Measurements from ENCODE around the gene TPRX1.
A peak's percentile ranks its signal among the peaks of the same experiment; 100 is the strongest.
"Not testable (repeated sequence)": the region's sequence is repeated elsewhere in the genome, so short reads cannot be mapped to it uniquely, and the experiment has no call there.

The TPRX1 gene, protein sequence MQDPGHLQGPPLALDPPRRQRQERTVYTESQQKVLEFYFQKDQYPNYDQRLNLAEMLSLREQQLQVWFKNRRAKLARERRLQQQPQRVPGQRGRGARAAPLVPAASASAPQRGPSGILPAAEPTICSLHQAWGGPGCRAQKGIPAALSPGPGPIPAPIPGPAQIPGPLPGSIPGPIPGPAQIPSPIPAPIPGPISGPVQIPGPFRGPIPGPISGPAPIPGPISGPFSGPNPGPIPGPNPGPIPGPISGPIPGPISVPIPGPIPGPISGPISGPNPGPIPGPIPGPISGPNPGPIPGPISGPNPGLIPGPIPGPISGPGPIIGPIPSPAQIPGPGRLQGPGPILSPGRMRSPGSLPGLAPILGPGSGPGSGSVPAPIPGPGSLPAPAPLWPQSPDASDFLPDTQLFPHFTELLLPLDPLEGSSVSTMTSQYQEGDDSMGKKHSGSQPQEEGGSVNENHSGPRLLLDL

DNA sequence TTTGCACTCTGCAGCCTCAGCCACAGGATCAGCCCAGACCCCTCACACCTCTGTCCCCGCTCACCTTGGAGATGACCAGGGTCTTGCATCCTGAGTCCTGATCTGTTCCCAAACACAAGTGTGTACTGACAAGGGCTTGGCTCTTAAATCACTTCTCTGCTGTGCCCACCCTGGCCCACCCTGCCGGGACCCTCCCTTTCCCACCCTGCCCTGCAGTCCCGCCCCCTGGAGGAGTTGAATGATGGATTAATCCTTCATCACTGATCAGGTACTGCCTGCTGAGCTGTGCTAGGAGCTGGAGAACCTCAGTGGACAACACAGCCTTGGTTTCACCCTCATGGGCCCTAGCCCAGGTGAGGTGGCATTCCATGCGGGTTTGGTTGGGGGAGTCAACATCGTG, at the start of gene TPRX1:
Gene TPRX1, minus strand, starts transcription at position 101 of the 400 bp plus-strand sequence. Its CDS starts 12 bp downstream, at position 89.
- DNase-seq (ENCODE audit: low read depth, low spot score), result not testable (repeated sequence)

DNA sequence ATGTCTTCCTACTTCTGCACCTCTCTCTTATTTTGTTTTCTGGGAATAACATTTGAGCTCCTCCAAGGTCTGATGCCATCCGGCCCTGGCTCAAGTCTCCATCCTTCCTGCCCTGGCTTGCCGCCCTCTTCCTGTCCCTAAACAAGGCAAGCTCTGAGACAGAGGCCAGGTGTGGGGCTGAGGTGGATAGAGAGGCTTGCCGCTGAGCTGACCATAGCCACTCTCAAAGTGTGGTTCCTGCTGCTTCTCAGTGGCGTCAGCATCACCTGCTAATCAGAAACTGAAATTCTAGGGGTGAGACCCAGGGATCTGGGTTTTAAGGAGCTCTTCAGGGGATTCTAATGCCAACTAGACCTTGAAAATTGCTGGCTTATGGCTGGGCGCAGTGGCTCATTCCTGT, 48.7 kb upstream of the TPRX1 start:
- no peak for DNase-seq (ENCODE audit: low read depth, low spot score)

DNA sequence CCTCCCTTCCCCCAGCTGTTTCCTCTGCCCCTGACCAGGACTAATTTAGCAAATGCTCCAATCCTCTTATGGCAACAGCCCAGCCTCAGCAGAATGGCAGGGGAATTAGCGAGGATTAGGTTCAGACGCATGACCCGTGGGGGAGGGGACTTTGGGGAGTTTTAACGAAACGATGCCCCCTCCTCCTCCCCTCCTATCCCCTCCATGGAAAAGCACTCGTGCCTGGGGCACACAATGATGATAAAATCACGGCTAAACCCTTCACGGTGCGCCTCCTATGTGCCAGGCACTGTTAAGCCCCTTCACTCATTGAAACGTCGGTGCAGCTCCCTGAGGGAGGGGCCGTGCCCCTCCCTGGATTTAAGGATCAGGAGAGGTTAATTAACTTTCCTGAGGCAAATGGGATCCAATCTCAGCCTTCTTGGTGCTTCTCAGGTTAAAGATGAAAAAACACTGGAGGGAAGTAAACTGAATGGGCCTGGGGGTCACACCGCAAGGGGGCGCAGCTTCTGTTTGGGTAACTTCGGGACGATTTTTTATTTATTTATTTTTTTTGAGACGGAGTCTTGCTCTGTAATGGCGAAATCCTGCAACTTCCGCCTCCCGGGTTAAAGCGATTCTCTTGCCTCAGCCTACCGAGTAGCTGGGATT, 44.6 kb upstream of the TPRX1 start:
- no peak for DNase-seq (ENCODE audit: low read depth, low spot score)

DNA sequence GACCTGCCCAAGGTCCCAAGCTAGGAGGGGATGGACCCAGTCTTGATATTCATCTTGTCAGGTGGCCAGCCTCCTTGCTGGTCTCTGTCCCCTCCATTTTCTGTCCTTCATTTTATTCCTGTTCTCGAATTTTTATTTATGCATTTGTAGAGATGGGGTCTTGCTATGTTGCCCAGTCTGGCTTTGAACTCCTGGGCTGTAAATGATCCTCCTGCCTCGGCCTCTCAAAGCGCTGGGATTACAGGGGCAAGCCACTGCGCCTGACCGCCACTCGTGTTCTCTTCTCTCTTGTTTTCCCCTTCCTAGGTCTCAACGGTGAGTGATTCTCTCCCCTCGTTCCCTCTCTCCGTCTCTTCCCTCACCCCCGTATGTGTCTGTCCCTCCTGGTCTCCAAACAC, 44.1 kb upstream of the TPRX1 start:
- no peak for DNase-seq (ENCODE audit: low read depth, low spot score)

DNA sequence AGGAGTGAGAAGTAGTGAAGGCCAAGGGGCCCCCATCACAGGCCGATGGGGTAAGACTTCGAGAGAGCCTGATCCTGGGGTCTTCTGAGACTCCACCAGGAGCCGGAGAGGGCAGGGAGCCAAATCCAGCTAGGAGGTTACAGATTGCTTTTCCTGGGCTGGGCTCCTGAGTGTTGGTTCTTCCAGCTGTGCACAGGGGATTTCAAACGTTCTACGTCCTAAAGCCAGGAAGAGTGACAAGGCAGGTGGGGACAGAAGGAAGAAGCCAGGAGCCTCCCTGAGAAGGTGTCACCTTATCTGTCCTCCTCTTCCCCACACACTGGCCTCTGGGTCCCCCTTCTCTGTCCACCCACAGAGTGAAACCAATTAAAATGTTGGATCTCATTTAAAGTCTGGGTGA, 38.6 kb upstream of the TPRX1 start:
- DNase-seq (ENCODE audit: low read depth, low spot score), result no peak

DNA sequence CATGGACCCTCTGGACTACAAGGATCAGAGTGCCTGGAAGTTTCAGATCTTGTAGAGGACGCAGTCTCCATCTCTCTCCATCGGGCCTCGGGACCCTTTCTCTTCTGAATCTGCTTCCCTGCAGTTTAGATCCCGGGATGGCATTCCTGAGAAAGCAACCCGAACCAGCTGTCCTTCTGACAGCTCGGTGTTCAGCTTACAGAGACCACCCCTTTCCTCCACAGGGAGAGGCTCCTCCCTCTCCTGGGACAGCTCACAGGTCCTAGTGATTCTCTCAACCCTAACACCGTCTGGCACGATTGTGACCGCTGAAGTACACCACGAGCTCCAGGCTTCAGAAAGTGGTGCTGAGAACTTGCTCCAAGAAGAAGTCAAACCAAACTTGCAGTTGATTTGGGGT, 35.6 kb upstream of the TPRX1 start:
- DNase-seq (ENCODE audit: low read depth, low spot score), result no peak

DNA sequence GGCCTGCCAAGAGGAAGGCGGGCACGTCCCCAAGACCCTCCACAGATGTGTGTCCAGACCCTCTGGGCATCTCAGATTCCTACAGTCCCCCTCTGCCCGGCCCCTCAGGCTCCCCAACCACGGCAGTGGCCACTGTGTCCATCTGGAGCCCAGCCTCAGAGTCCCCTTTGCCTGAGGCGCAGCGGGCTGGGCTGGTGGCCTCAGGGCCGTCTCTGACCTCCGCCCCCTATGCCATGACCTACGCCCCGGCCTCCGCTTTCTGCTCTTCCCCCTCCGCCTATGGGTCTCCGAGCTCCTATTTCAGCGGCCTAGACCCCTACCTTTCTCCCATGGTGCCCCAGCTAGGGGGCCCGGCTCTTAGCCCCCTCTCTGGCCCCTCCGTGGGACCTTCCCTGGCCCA, 35.1 kb upstream of the TPRX1 start:
- no peak for DNase-seq (ENCODE audit: low read depth, low spot score)

DNA sequence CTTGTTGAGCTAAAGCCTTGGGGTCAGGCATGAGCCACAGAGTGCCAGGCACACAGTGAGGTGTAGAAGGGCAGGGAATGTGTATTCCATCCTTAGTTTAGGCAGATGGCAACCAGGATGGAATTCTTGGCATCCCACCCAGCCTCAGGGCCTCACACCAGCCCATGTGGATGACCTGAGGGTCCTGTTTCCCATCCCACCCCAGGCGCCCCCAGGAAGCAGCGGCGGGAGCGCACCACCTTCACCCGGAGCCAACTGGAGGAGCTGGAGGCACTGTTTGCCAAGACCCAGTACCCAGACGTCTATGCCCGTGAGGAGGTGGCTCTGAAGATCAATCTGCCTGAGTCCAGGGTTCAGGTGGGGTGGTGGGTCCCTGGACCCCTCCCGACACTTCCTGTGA, 31.7 kb upstream of the TPRX1 start:
- no peak for DNase-seq (ENCODE audit: low read depth, low spot score)

DNA sequence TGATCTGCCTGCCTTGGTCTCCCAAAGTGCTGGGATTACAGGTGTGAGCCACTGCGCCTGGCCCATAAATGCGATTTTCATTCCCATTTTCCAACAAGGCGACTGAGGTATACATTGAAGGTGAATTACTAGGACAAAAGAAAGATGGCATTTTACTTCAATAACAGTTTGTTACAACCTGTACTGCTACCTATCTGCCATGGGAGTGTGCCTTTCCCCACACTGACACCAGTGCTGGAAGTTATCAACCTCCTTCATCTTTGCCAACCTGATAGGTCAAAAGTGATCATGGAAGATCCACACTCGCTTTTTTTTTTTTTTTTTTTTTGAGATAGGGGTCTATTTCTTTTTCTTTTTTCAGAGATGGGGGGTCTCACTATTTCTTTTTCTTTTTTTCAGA, 28.4 kb upstream of the TPRX1 start:
- DNase-seq (ENCODE audit: low read depth, low spot score), result no peak

DNA sequence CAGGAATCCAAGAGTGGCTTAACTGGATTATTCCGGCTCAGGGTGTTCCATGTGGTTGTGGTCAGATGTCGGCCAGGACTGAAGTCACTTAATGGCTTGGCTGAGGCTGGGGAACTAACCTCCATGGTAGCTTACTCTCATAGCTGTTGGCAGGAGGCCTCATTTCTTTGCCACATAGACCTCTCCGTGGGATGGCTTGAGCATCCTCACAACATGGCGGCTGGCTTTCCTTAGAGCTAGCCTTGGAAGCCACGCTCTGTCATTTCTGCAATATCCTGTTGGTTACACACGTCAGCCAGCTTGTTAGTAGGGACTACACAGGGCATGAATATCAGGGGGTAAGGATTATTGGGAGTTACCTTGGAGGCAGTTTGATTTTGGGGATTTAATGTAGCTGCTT, 22.4 kb upstream of the TPRX1 start:
- DNase-seq (ENCODE audit: low read depth, low spot score), result no peak

DNA sequence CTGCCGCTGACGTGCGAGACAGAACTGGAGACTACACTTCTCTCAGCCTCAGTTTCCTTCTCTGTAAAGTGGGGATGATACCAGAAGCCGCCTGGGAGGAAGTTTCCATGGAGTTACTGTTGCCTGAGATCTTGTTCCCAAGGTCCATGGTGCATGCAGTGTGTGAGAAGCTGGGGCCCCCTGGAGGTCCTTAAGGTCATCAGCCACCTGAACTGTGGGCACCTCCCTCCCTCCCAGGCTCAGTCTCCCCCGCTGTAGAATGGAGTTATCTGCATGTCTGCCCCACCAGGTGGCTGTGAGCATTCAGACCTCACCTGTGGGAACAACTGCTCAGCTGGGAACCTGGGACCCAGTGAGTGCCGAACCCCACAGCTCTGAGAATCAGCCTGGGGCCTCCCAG, 20.0 kb upstream of the TPRX1 start:
- no peak for DNase-seq (ENCODE audit: low read depth, low spot score)

DNA sequence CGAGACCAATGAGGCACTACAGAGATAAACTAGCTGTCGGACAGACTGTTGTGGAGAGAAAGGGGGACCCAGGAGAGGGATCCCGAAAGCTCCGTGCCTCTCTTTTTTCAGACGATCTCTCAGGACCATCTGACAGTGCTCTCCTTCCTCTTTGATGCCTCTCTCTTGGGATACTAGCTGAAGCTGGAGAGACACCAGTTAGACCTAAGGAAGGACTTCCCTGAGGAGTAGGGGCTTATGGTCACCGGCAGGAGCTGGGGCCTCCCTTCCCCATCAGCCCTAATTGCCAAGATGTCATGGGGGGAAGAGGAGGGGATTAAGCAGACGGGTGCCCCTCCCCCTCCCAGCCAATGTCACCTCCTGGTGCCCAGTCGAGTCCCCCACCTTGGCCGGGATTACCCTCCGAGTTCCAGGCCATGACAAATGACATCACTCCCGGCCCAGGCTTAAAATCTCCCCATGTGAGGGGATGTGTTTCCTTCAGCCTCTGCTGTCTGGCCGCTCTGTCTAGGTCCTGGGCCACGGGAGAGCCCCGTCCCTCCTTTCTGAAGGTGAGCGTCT, 17.2 kb upstream of the TPRX1 start, which contains the start of gene CRX:
Gene CRX, plus strand, starts transcription at position 478 of the 561 bp plus-strand sequence. CDS start 12,507 bp downstream, outside the sequence.
- no peak for DNase-seq (ENCODE audit: low read depth, low spot score)

DNA sequence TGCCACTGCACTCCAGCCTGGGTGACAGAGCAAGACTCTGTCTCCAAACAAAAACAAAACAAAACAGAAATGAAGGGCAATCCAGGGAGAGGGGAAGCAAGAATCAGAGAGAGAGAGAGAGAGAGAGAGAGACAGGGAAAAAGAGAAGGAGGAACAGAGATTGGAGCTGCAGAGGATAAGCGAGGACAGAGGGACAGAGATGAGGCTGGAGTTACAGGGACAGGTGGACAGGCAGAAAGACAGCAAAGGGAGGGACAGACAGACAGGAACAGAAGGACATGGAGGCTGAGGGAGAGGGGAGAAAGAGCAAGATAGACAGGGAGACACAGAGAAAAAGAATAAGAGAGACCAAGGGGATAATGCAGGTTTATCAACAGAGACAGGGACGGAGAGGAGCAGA, 16.1 kb upstream of the TPRX1 start:
- no peak for DNase-seq (ENCODE audit: low read depth, low spot score)

DNA sequence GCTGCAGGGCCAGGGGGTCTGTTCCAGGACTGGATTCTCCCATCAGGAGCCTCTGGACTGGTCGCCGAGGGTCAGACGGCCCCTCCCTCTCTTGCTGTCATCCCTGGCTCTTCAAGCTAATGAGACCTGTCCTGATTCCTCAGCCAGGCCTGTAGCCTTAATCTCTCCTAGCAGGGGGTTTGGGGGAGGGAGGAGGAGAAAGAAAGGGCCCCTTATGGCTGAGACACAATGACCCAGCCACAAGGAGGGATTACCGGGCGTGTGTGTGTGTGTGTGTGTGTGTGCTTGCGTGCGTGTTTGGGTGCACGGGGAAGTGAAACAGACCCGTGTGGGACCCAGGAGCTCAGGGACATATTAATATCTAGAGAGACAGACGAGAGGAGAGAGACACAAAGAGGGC, 15.5 kb upstream of the TPRX1 start:
- no peak for DNase-seq (ENCODE audit: low read depth, low spot score)

DNA sequence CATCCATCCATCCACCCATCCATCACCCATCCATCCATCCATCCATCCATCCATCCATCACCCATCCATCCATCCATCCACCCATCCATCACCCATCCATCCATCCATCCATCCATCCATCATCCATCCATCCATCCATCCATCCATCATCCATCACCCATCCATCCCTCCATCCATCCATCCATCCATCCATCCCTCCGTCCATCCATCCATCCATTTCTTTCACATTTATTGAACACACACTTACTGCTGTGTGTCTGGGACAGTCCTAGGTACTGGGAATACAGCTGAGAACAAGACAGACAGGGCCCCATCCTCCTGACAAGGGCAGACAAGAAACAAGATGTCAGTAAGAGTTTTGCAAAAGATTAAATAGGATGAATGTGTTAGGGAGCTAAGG, 13.9 kb upstream of the TPRX1 start:
- not testable (repeated sequence) for DNase-seq (ENCODE audit: low read depth, low spot score)

DNA sequence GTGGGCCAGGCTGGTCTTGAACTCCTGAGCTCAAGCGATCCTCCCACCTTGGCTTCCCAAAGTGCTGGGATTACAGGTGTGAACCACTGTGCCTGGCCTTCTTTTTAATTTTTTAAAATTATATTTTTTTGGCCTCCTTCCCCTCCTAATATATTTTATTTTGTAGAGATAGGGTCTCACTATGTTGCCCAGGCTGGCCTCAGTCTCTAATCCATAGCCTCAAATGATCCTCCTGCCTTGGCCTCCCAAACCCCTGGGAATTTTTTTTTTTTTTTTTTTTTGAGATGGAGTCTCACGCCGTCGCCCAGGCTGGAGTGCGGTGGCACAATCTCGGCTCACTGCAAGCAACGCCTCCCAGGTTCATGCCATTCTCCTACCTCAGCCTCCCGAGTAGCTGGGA, 11.9 kb upstream of the TPRX1 start:
- not testable (repeated sequence) for DNase-seq (ENCODE audit: low read depth, low spot score)

DNA sequence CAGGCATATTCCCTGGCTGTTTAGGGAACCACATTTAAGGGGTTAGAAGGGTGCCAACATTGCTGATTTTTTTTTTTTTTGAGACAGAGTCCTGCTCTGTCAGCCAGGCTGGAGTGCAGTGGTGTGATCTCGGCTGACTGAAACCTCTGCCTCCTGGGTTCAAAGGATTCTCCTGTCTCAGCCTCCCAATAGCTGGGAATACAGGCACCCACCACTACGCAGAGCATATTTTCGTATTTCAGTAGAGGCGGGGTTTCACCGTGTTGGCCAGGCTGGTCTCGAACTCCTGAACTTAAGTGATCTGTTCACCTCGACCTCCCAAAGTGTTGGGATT, 9.6 kb upstream of the TPRX1 start:
- DNase-seq (ENCODE audit: low read depth, low spot score), result no peak

DNA sequence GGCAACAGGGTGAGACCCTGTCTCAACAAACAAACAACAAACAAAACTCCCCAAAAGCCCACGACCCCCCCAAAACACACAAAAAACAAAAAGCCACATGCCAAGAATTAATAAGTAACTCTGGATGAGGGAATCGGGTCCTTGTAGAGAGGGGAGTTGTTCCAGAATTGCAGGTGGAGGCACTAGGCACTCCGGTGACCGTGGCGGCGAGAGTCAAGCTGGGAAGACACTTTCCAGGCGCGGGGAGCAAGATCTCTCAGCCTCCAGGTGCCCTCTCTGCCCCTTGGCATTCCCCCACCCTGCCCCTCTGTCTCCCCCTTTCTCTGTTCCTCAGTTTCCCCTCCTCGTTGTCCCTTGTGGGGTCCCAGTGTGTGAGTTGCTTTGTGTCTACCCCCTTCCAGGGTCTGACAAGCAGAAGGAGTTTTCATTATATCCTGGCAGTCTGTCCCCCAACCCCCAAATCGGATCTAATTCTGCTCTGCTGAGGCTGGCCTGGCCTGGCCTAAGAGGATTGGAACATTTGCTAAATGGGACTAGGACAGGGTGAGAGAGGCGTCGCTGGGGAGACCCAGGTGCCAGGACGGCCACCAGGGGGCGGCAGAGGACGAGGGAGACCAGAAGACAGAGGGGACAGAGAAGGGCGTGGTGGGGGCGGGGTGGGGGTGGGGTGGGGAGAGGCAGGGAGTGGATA, 9.1 kb upstream of the TPRX1 start:
- peak; percentile 62 for DNase-seq (ENCODE audit: low read depth, low spot score)

DNA sequence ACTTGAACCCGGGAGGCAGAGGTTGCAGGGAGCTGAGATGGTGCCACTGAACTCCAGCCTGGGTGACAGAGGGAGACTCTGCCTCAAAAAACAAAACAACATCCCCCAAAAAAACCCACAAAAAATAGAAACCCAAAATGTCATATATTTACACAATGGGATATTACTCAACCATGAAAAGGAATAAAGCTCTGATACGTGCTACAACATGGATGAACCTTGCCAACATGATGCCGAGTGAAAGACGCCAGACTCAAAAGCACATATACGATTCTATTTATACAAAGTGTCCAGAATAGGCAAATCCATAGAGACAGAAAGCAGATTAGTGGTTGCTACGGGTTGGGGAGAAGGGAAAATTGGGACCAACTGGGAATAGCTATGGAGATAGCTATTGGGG, 2.1 kb upstream of the TPRX1 start:
- DNase-seq (ENCODE audit: low read depth, low spot score), result no peak

DNA sequence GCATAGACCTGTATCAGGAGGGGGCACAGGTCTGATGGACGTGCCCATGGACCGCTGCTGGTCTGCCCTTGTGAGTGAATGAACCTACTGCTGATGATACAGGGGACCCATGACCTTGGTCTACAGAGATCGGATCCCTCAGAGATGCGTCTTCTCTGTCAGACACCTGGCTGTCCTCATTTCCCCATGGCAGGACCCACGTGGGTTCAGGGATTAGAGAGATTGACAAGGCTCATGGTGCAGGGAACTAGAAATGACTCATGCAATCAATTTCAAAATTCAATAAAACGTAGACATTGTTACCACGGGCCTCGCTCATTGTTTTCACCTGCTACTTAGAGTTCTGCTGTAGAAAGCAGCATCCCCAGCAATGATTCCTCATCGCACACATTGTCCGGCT, 962 bp upstream of the TPRX1 start:
- DNase-seq (ENCODE audit: low read depth, low spot score), result no peak

DNA sequence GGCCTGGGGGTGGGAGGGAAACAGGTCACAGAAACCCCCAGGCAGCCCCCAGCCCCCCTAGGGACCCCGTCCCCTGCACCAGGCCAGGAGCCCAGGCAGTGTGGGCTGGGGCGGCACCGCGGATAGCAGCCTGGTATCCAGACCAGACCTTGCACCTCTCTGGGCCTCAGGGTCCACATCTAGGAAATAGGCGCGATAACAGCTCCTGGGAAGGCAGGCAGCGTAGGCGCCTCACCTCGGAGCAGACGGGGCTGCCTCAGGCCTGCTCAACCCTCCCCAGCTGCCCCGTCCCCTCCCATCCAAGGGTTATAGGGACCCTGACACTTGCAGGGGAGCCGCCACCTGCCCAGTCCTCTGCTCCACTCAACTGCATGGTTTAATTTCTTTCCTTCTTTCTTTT, 680 bp downstream of the TPRX1 start:
- DNase-seq (ENCODE audit: low read depth, low spot score), result not testable (repeated sequence)

DNA sequence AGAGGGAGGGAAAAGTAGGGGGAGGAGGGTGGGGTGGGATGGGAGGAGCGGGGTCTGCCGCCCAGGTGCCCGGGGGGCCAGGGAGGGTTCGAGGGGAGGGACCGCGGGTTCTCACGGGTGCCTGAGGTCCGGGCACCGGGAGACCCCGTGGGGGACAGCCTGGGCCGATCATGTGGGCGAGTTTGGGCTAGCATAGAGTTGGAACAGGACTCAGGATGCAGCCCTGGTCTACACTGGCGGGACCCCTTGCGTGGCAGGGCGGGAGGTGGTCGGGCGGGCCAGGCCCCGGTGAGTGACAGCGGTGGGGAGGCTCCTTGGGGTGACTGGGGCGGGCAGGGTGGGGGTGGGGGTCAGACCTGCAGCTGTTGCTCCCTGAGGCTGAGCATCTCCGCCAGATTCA, 1.2 kb downstream of the TPRX1 start:
- not testable (repeated sequence) for DNase-seq (ENCODE audit: low read depth, low spot score)
